B cell (primary cell): Measurements from ENCODE around the gene GTF2H4. TPM values are rescaled to one million over a fixed set of nuclear protein-coding genes. Genes with fewer than 3 reads are reported as not detected.
A peak's percentile ranks its signal among the peaks of the same experiment; 100 is the strongest.

ENCODE experiments used
- ATAC-seq: fragments of 200-7000 bp; cut with Tn5 transposase; one replicate; pipeline ENCODE4 v1.10.0; 2021; ENCODE audit warnings: low read depth, mild to moderate bottlenecking, moderate number of reproducible peaks, moderate library complexity
- CTCF ChIA-PET: fragments of 350-600 bp; sonication (Branson Sonifier 250); formaldehyde crosslinking; loops from one replicate; lab custom pipeline; 2021; ENCODE audit warnings: antibody characterized with exemption, inconsistent platforms; lab: Charles Lee
- POLR2A ChIA-PET: fragments of 350-600 bp; sonication (Branson Sonifier 250); formaldehyde crosslinking; loops from one replicate; lab custom pipeline; 2021; ENCODE audit warnings: antibody characterized with exemption; lab: Charles Lee
- DNase-seq: peaks from one replicate; pipeline ENCODE4 v3.0.0; 2013
- H2AFZ ChIP-seq: 2 replicates; pipeline ENCODE4 v1.6.1; 2012; ENCODE audit warnings: mild to moderate bottlenecking, low read depth, low read length; ENCODE audit not compliant: insufficient read depth, poor library complexity, severe bottlenecking
- H3K27ac ChIP-seq, 2 donors: 1 replicate in 1 of 2; 2 replicates in 1 of 2; pipeline ENCODE4 v1.5.1; 2012 to 2013; ENCODE audit warnings: low read length in 2 of 2, mild to moderate bottlenecking in 2 of 2, moderate library complexity in 1 of 2
- H3K27me3 ChIP-seq, 4 experiments: fragments of 200-600 bp in 1 of 4; sonication (generic) in 1 of 4; replicated peaks in 1 of 4; 1 replicate in 2 of 4; 2 replicates in 2 of 4; pipeline versions ENCODE4 v1.6.1 to v1.7.0; 2013 to 2016; ENCODE audit warnings: low read length in 3 of 4, mild to moderate bottlenecking in 2 of 4, mixed read lengths in 1 of 4, moderate library complexity in 1 of 4; ENCODE audit not compliant: insufficient read depth in 4 of 4, control insufficient read depth in 3 of 4; ENCODE audit errors: control extremely low read depth in 1 of 4
- H3K36me3 ChIP-seq, 2 experiments: replicated peaks in 1 of 2; 1 replicate in 1 of 2; 2 replicates in 1 of 2; pipeline versions ENCODE4 v1.6.1 to v1.7.1; 2013; ENCODE audit warnings: low read length in 1 of 2; ENCODE audit not compliant: insufficient read depth in 2 of 2, control insufficient read depth in 1 of 2; ENCODE audit errors: control extremely low read depth in 1 of 2, extremely low read depth in 1 of 2
- H3K4me1 ChIP-seq, 2 donors: fragments of 200-600 bp in 1 of 2; sonication (generic) in 1 of 2; 1 replicate in 1 of 2; 2 replicates in 1 of 2; pipeline versions ENCODE4 v1.5.1 to v1.6.1; 2013 to 2017; ENCODE audit warnings: low read length in 2 of 2; ENCODE audit not compliant: control insufficient read depth in 2 of 2, insufficient read depth in 2 of 2
- H3K4me2 ChIP-seq: replicated peaks from 2 replicates; pipeline ENCODE3; 2012; ENCODE audit warnings: mild to moderate bottlenecking, low read depth, low read length; ENCODE audit not compliant: poor library complexity, severe bottlenecking
- H3K4me3 ChIP-seq, 5 experiments: fragments of 200-600 bp in 1 of 5; sonication (generic) in 1 of 5; 1 replicate in 3 of 5; 2 replicates in 2 of 5; pipeline versions ENCODE4 v1.5.1 to v1.7.0; 2011 to 2016; ENCODE audit warnings: low read length in 4 of 5, mild to moderate bottlenecking in 4 of 5, low read depth in 2 of 5, control low read depth in 1 of 5, moderate library complexity in 1 of 5; ENCODE audit not compliant: insufficient read depth in 1 of 5; ENCODE audit errors: control extremely low read depth in 1 of 5, extremely low read depth in 1 of 5
- H3K79me2 ChIP-seq: fragments of 200-600 bp; sonication (generic); one replicate; pipeline ENCODE4 v1.6.0; 2016; ENCODE audit warnings: low read length; ENCODE audit not compliant: control insufficient read depth, insufficient read depth
- H3K9ac ChIP-seq: fragments of 200-600 bp; sonication (generic); 2 replicates; pipeline ENCODE4 v1.6.1; 2017; ENCODE audit warnings: mild to moderate bottlenecking, low read length, moderate library complexity
- H3K9me3 ChIP-seq, 3 donors: one replicate each; pipeline versions ENCODE4 v1.6.1 to v1.7.1; 2013; ENCODE audit warnings: low read length in 2 of 3; ENCODE audit not compliant: control insufficient read depth in 2 of 3, insufficient read depth in 1 of 3; ENCODE audit errors: control extremely low read depth in 1 of 3
- H4K20me1 ChIP-seq: 2 replicates; pipeline ENCODE4 v1.6.0; 2012; ENCODE audit warnings: mild to moderate bottlenecking, low read length; ENCODE audit not compliant: insufficient read depth, control insufficient read depth, poor library complexity, severe bottlenecking
- H3K27ac Mint-ChIP-seq: one replicate; pipeline ENCODE4 v1.8.0; 2021; ENCODE audit warnings: mixed read lengths
- H3K27me3 Mint-ChIP-seq: one replicate; pipeline ENCODE4 v1.8.0; 2021; ENCODE audit warnings: mixed read lengths
- H3K4me1 Mint-ChIP-seq: one replicate; pipeline ENCODE4 v1.8.0; 2021; ENCODE audit warnings: mixed read lengths
- H3K4me3 Mint-ChIP-seq: one replicate; pipeline ENCODE4 v1.8.0; 2021; ENCODE audit warnings: mixed read lengths
- H3K9me3 Mint-ChIP-seq: one replicate; pipeline ENCODE4 v1.8.0; 2022; ENCODE audit warnings: mixed read lengths; ENCODE audit not compliant: insufficient read depth
- EZH2 ChIP-seq: IDR thresholded peaks from 2 replicates; pipeline ENCODE4 v1.6.1; 2012; ENCODE audit warnings: borderline replicate concordance, low read depth, mild to moderate bottlenecking, moderate library complexity, low read length; ENCODE audit not compliant: insufficient read depth, poor library complexity, severe bottlenecking
- WGBS: methylation state at CpG from one replicate; pipeline ENCODE4 v1.1.5; 2013; ENCODE audit warnings: missing lambda C conversion rate; ENCODE audit not compliant: insufficient coverage; 5-methylcytosine and 5-hydroxymethylcytosine counted together
- intact Hi-C: fragments of 100-400 bp; cut with micrococcal nuclease; formaldehyde crosslinking; loops from one replicate; pipeline ENCODE4 v1.10.0; 2022
- polyA plus RNA-seq: library from polyadenylated mRNA; depleted of rRNA; stranded (reverse); fragments of >200 nt; gene quantifications from 2 replicates; pipeline ENCODE4 v1.2.3, GENCODE V29; 2012
- total RNA-seq, 2 donors: library from RNA; stranded (reverse); fragments of 120-200 nt in 1 of 2; gene quantifications; 1 replicate in 1 of 2; 2 replicates in 1 of 2; pipeline versions ENCODE4 v1.2.3 to v1.2.4, GENCODE V29; 2013 to 2022
- TF ChIP-seq, protein P1 (sequence below): fragments of 200-600 bp; IDR thresholded peaks from one replicate; pipeline ENCODE4 v1.8.0; 2022; ENCODE audit warnings: antibody characterized with exemption, mild to moderate bottlenecking

Gene GTF2H4
- total and polyA plus RNA-seq, 2 donors (not counting 1 experiment from before 2014, with no cell fraction given): 30.2 to 38.4 TPM

- Histone ChIP-seq H3K9me3 (no peaks in the 10 kb centered on the region), H2AFZ (peak within 1 kb of the TSS; percentile 99), H3K27me3 (no peaks in the 10 kb centered on the region), H3K4me1 (peaks cover 11 to 20% of the 10 kb centered on the region in 2 donors), H3K4me3 (peak within 1 kb of the TSS; percentile 27 to 84 (median 78)), H3K79me2 (no peaks in the 10 kb centered on the region), H3K27ac (peak within 1 kb of the TSS; percentile 24 to 78), H3K9ac (peak within 1 kb of the TSS; percentile 82), H4K20me1 (no peaks in the 10 kb centered on the region), H3K4me2 (peak within 1 kb of the TSS; percentile 95), H3K36me3 (peaks cover 0 to 46% of the 10 kb centered on the region in 2 experiments)
- 2% methylated on average over 52 of the region's 52 CpGs for WGBS
- ChIA-PET POLR2A (interaction anchor here (0.8 to 1.7 kb wide), 3 partner anchors 30 to 242 kb away, joined by 3 to 18 read pairs (median 3); partner anchors contain the start of genes DDR1 and DHX16), CTCF (interaction anchor here (0.6 to 6.3 kb wide), 25 partner anchors 9 to 558 kb away, joined by 3 to 87 read pairs (median 5); partner anchors contain the start of gene DDR1)
- peak within 1 kb of the TSS; percentile 90 for H3K4me3 Mint-ChIP-seq
- intact Hi-C loops: loop anchor here (1.0 to 5.0 kb wide), 4 partner anchors 86 to 173 kb away; partner anchors contain the start of genes FLOT1 and IER3
- H3K27ac Mint-ChIP-seq: peak within 1 kb of the TSS; percentile 88
- H3K27me3 Mint-ChIP-seq: no peaks in the 10 kb centered on the region
- peak; percentile 92 for DNase-seq
- TF ChIP-seq, protein P1, sequence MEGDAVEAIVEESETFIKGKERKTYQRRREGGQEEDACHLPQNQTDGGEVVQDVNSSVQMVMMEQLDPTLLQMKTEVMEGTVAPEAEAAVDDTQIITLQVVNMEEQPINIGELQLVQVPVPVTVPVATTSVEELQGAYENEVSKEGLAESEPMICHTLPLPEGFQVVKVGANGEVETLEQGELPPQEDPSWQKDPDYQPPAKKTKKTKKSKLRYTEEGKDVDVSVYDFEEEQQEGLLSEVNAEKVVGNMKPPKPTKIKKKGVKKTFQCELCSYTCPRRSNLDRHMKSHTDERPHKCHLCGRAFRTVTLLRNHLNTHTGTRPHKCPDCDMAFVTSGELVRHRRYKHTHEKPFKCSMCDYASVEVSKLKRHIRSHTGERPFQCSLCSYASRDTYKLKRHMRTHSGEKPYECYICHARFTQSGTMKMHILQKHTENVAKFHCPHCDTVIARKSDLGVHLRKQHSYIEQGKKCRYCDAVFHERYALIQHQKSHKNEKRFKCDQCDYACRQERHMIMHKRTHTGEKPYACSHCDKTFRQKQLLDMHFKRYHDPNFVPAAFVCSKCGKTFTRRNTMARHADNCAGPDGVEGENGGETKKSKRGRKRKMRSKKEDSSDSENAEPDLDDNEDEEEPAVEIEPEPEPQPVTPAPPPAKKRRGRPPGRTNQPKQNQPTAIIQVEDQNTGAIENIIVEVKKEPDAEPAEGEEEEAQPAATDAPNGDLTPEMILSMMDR: peak; percentile 20
- TF ChIP-seq EZH2: no peak
- H3K9me3 Mint-ChIP-seq: no peaks in the 10 kb centered on the region
- peaks cover 24% of the 10 kb centered on the region for H3K4me1 Mint-ChIP-seq
- ATAC-seq: peak; percentile 96
These were observed 6.3 kb downstream of the GTF2H4 start, which contains the start of gene VARS2 for GRCh38 chr6:30914076-30914853. TSS of gene VARS2 (plus strand) at chr6:30914238. CDS start at chr6:30914837, 599 bp downstream.
